ENCODE measurements around the gene CAPN14. TPM values are rescaled to one million over a fixed set of nuclear protein-coding genes. Genes with fewer than 3 reads are reported as not detected.

Gene CAPN14
- total RNA-seq, 1 donor from 2014 or later, result 0.27 TPM

GRCh38 chr2:31205186-31205585 is 12.1 kb downstream of the CAPN14 start:
- H3K4me3 ChIP-seq, result no peak overlapping the region
- no peaks in the 10 kb centered on the region for H3K9me3 ChIP-seq (replicated peaks)
- intact Hi-C loops (cut with micrococcal nuclease), result no loop called here
- H3K27me3 ChIP-seq (ENCODE audit: low read depth), result no peaks in the 10 kb centered on the region
- H3K27ac ChIP-seq (replicated peaks), result no peak overlapping the region
- peaks cover 36% of the 10 kb centered on the region for H3K4me1 ChIP-seq
- TF ChIP-seq, protein P1, sequence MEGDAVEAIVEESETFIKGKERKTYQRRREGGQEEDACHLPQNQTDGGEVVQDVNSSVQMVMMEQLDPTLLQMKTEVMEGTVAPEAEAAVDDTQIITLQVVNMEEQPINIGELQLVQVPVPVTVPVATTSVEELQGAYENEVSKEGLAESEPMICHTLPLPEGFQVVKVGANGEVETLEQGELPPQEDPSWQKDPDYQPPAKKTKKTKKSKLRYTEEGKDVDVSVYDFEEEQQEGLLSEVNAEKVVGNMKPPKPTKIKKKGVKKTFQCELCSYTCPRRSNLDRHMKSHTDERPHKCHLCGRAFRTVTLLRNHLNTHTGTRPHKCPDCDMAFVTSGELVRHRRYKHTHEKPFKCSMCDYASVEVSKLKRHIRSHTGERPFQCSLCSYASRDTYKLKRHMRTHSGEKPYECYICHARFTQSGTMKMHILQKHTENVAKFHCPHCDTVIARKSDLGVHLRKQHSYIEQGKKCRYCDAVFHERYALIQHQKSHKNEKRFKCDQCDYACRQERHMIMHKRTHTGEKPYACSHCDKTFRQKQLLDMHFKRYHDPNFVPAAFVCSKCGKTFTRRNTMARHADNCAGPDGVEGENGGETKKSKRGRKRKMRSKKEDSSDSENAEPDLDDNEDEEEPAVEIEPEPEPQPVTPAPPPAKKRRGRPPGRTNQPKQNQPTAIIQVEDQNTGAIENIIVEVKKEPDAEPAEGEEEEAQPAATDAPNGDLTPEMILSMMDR (IDR thresholded peaks at IDR 0.05; ENCODE audit: borderline replicate concordance), result no peak
- no peaks in the 10 kb centered on the region for H3K36me3 ChIP-seq
- DNase-seq, result no peak

GRCh38 chr2:31204783-31205182 is 12.5 kb downstream of the CAPN14 start:
- DNase-seq, result no peak
- Histone ChIP-seq H3K4me1 (peaks cover 36% of the 10 kb centered on the region), H3K27me3 (ENCODE audit: low read depth) (no peaks in the 10 kb centered on the region), H3K9me3 (replicated peaks) (no peaks in the 10 kb centered on the region), H3K27ac (replicated peaks) (no peak overlapping the region), H3K4me3 (no peak overlapping the region), H3K36me3 (no peaks in the 10 kb centered on the region)
- intact Hi-C loops (cut with micrococcal nuclease), result no loop called here
- TF ChIP-seq, protein P1 (IDR thresholded peaks at IDR 0.05; ENCODE audit: borderline replicate concordance), result no peak

DNA sequence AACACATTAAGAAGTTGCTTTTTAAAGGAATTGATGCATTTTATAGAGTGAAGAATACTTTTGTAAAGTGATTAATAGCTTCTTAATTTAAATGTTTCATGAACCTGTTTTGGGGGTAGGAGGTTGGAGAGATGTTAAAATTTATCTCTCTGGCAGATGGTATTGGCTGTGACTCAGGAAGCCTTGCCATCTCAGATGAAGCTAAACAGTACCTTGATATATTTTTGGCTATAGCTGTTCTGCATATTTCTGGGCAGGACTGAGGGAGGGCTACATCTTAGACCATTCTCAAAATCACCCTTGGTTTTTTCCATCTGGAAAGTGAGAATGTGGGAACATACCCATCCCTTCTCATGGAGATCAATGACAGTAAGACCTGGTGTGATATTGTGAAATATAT is 13.4 kb downstream of the CAPN14 start:
- H3K4me1 ChIP-seq, result peaks cover 36% of the 10 kb centered on the region
- H3K36me3 ChIP-seq, result no peaks in the 10 kb centered on the region
- no peak overlapping the region for H3K4me3 ChIP-seq
- intact Hi-C loops (cut with micrococcal nuclease), result no loop called here
- TF ChIP-seq, protein P1 (IDR thresholded peaks at IDR 0.05; ENCODE audit: borderline replicate concordance), result no peak
- DNase-seq, result no peak
- no peak overlapping the region for H3K27ac ChIP-seq (replicated peaks)
- no peaks in the 10 kb centered on the region for H3K27me3 ChIP-seq (ENCODE audit: low read depth)
- no peaks in the 10 kb centered on the region for H3K9me3 ChIP-seq (replicated peaks)

- no peak overlapping the region for H3K27ac ChIP-seq (replicated peaks)
- TF ChIP-seq, protein P1 (IDR thresholded peaks at IDR 0.05; ENCODE audit: borderline replicate concordance), result no peak
- intact Hi-C loops (cut with micrococcal nuclease), result no loop called here
- no peaks in the 10 kb centered on the region for H3K9me3 ChIP-seq (replicated peaks)
- H3K4me3 ChIP-seq, result no peak overlapping the region
- DNase-seq, result no peak
- H3K27me3 ChIP-seq (ENCODE audit: low read depth), result no peaks in the 10 kb centered on the region
- H3K4me1 ChIP-seq, result peaks cover 32% of the 10 kb centered on the region
- H3K36me3 ChIP-seq, result no peaks in the 10 kb centered on the region
Measured at GRCh38 chr2:31202833-31203232, 14.5 kb downstream of the CAPN14 start.

- intact Hi-C loops (cut with micrococcal nuclease), result no loop called here
- TF ChIP-seq, protein P1 (IDR thresholded peaks at IDR 0.05; ENCODE audit: borderline replicate concordance), result no peak
- no peak overlapping the region for H3K4me3 ChIP-seq
- no peaks in the 10 kb centered on the region for H3K36me3 ChIP-seq
- DNase-seq, result no peak
- no peaks in the 10 kb centered on the region for H3K27me3 ChIP-seq (ENCODE audit: low read depth)
- H3K4me1 ChIP-seq, result peaks cover 29% of the 10 kb centered on the region
- no peaks in the 10 kb centered on the region for H3K9me3 ChIP-seq (replicated peaks)
- no peak overlapping the region for H3K27ac ChIP-seq (replicated peaks)
Measured at GRCh38 chr2:31202041-31202440, 15.3 kb downstream of the CAPN14 start.

DNA sequence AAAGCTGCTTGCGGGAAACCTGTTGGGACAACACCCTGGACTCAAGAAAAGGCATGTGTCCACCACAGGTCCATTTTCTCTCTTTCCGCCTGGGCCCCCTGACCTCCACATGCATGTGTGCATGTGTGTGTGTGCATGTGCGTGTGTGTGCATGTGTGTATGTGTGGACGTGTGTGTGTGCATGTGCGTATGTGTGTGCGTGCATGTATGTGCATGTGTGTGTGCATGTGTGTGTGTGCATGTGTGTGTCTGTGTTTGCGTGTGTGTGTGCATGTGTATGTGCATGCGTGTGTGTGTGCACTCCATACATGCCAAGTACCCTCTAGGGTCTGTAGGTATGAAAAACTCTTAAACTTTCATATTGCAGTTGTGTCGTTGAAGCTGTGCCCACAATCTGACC is 16.3 kb downstream of the CAPN14 start:
- no peak for DNase-seq
- no peaks in the 10 kb centered on the region for H3K27me3 ChIP-seq (ENCODE audit: low read depth)
- no peak overlapping the region for H3K4me3 ChIP-seq
- no peaks in the 10 kb centered on the region for H3K9me3 ChIP-seq (replicated peaks)
- H3K36me3 ChIP-seq, result no peaks in the 10 kb centered on the region
- no peak overlapping the region for H3K27ac ChIP-seq (replicated peaks)
- intact Hi-C loops (cut with micrococcal nuclease), result no loop called here
- TF ChIP-seq, protein P1 (IDR thresholded peaks at IDR 0.05; ENCODE audit: borderline replicate concordance), result no peak
- H3K4me1 ChIP-seq, result peaks cover 29% of the 10 kb centered on the region
